Neural progenitor cell (in vitro differentiated cells): ENCODE results near the gene HDAC8. TPM values are rescaled to one million over a fixed set of nuclear protein-coding genes. Genes with fewer than 3 reads are reported as not detected.

Experiments used
- DNase-seq: peaks from one replicate; pipeline ENCODE4 v3.0.0-alpha.2; 2016; ENCODE audit warnings: low spot score
- H2AFZ ChIP-seq: fragments of 200-600 bp; sonication (generic); replicated peaks from 2 replicates; pipeline ENCODE4 v1.6.1; 2016; ENCODE audit warnings: antibody characterized with exemption
- H3F3A ChIP-seq: fragments of 200-600 bp; sonication (generic); 2 replicates; pipeline ENCODE4 v1.6.1; 2016; ENCODE audit warnings: antibody characterized with exemption, low read depth
- H3K27ac ChIP-seq: fragments of 200-600 bp; sonication (generic); 2 replicates; pipeline ENCODE4 v1.5.1; 2016; ENCODE audit warnings: mild to moderate bottlenecking
- H3K27me3 ChIP-seq: fragments of 200-600 bp; sonication (generic); 2 replicates; pipeline ENCODE4 v1.6.1; 2016; ENCODE audit warnings: mild to moderate bottlenecking, moderate library complexity
- H3K36me3 ChIP-seq: fragments of 200-600 bp; sonication (generic); 2 replicates; pipeline ENCODE4 v1.5.1; 2016
- H3K4me1 ChIP-seq: fragments of 200-600 bp; sonication (generic); 2 replicates; pipeline ENCODE4 v1.6.1; 2016; ENCODE audit warnings: mixed run types
- H3K4me2 ChIP-seq: fragments of 200-600 bp; sonication (generic); 2 replicates; pipeline ENCODE4 v1.6.1; 2016
- H3K4me3 ChIP-seq: fragments of 200-600 bp; sonication (generic); 2 replicates; pipeline ENCODE4 v1.5.1; 2016
- H3K79me2 ChIP-seq: fragments of 200-600 bp; sonication (generic); 2 replicates; pipeline ENCODE4 v1.6.1; 2016; ENCODE audit warnings: low read depth
- H3K9ac ChIP-seq: fragments of 200-600 bp; sonication (generic); 2 replicates; pipeline ENCODE4 v1.6.1; 2016
- H3K9me3 ChIP-seq: fragments of 200-600 bp; sonication (generic); 2 replicates; pipeline ENCODE4 v1.5.1; 2016; ENCODE audit warnings: low read depth
- H4K20me1 ChIP-seq: fragments of 200-600 bp; sonication (generic); 2 replicates; pipeline ENCODE4 v1.6.1; 2016; ENCODE audit warnings: low read depth
- H3K27ac Mint-ChIP-seq: 3 replicates; pipeline ENCODE4 v1.8.0; 2021; ENCODE audit warnings: mixed read lengths
- H3K27me3 Mint-ChIP-seq: 2 replicates; pipeline ENCODE4 v1.8.0; 2022; ENCODE audit warnings: low read depth, mild to moderate bottlenecking, inconsistent platforms, moderate library complexity, mixed read lengths; ENCODE audit not compliant: insufficient read depth
- H3K36me3 Mint-ChIP-seq: 3 replicates; pipeline ENCODE4 v1.8.0; 2021; ENCODE audit warnings: mixed read lengths
- H3K4me1 Mint-ChIP-seq: 3 replicates; pipeline ENCODE4 v1.8.0; 2021; ENCODE audit warnings: mixed read lengths
- H3K4me3 Mint-ChIP-seq: 3 replicates; pipeline ENCODE4 v1.8.0; 2021; ENCODE audit warnings: mild to moderate bottlenecking, moderate library complexity, mixed read lengths
- H3K9me3 Mint-ChIP-seq: 3 replicates; pipeline ENCODE4 v1.8.0; 2020; ENCODE audit warnings: mixed read lengths
- EZH2 ChIP-seq: fragments of 200-600 bp; sonication (generic); IDR thresholded peaks from 2 replicates; pipeline ENCODE4 v1.6.1; 2017; ENCODE audit warnings: antibody characterized with exemption, mild to moderate bottlenecking, moderate library complexity
- EZH2phosphoT487 ChIP-seq: fragments of 200-600 bp; sonication (generic); IDR thresholded peaks from 2 replicates; pipeline ENCODE4 v1.6.1; 2017; ENCODE audit warnings: antibody characterized with exemption
- total RNA-seq: library from RNA; depleted of rRNA; stranded (reverse); fragments of >200 nt; gene quantifications from 2 replicates; pipeline ENCODE4 v1.2.3, GENCODE V29; 2015; ENCODE audit warnings: low replicate concordance
- TF ChIP-seq, protein P1 (sequence below): fragments of 200-600 bp; sonication (generic); IDR thresholded peaks from 2 replicates; pipeline ENCODE4 v1.5.1; 2017; ENCODE audit warnings: antibody characterized with exemption, mild to moderate bottlenecking

Gene HDAC8
- total RNA-seq, 1 donor from 2014 or later = 37.8 TPM

- Mint-ChIP-seq H3K27me3 (peaks cover 24% of the 10 kb centered on the region), H3K36me3 (no peaks in the 10 kb centered on the region), H3K27ac (no peak overlapping the region), H3K4me3 (peak overlapping the region; percentile 89), H3K4me1 (peaks cover 16% of the 10 kb centered on the region), H3K9me3 (peaks cover 14% of the 10 kb centered on the region)
- peaks cover 6% of the 10 kb centered on the region for H4K20me1 ChIP-seq
- H3K4me3 ChIP-seq = peak overlapping the region; percentile 60
- peaks cover 97% of the 10 kb centered on the region for H3K27me3 ChIP-seq
- peak; percentile 54 for DNase-seq
- peak overlapping the region; percentile 85 for H3K4me2 ChIP-seq
- H3K4me1 ChIP-seq = no peaks in the 10 kb centered on the region
- no peaks in the 10 kb centered on the region for H3F3A ChIP-seq
- H3K9ac ChIP-seq = no peak overlapping the region
- no peaks in the 10 kb centered on the region for H3K79me2 ChIP-seq
- no peaks in the 10 kb centered on the region for H3K36me3 ChIP-seq
- no peak overlapping the region for H3K27ac ChIP-seq
- H3K9me3 ChIP-seq = no peaks in the 10 kb centered on the region
- H2AFZ ChIP-seq = no peak overlapping the region
- TF ChIP-seq, protein P1, sequence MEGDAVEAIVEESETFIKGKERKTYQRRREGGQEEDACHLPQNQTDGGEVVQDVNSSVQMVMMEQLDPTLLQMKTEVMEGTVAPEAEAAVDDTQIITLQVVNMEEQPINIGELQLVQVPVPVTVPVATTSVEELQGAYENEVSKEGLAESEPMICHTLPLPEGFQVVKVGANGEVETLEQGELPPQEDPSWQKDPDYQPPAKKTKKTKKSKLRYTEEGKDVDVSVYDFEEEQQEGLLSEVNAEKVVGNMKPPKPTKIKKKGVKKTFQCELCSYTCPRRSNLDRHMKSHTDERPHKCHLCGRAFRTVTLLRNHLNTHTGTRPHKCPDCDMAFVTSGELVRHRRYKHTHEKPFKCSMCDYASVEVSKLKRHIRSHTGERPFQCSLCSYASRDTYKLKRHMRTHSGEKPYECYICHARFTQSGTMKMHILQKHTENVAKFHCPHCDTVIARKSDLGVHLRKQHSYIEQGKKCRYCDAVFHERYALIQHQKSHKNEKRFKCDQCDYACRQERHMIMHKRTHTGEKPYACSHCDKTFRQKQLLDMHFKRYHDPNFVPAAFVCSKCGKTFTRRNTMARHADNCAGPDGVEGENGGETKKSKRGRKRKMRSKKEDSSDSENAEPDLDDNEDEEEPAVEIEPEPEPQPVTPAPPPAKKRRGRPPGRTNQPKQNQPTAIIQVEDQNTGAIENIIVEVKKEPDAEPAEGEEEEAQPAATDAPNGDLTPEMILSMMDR = no peak
- TF ChIP-seq EZH2phosphoT487 (no peak), EZH2 (no peak)
These were observed 266.4 kb downstream of the HDAC8 start for GRCh38 chrX:72306085-72306801.

GRCh38 chrX:72305286-72306084 is 267.2 kb downstream of the HDAC8 start, which contains the start of gene CITED1:
TSS of gene CITED1 (minus strand) at chrX:72305914. CDS start at chrX:72302869, 3,045 bp downstream.
- H3K4me1 Mint-ChIP-seq = peaks cover 16% of the 10 kb centered on the region
- H3K27ac Mint-ChIP-seq = no peak within 1 kb of the TSS
- TF ChIP-seq, protein P1 = no peak
- TF ChIP-seq EZH2 (peak; percentile 84), EZH2phosphoT487 (peak; percentile 46)
- Histone ChIP-seq H3K79me2 (no peaks in the 10 kb centered on the region), H3K4me3 (peak within 1 kb of the TSS; percentile 60), H2AFZ (peak within 1 kb of the TSS; percentile 57), H3K9ac (no peak within 1 kb of the TSS), H3K4me2 (peak within 1 kb of the TSS; percentile 85), H3K27ac (no peak within 1 kb of the TSS), H3F3A (no peaks in the 10 kb centered on the region), H3K9me3 (no peaks in the 10 kb centered on the region), H3K36me3 (no peaks in the 10 kb centered on the region), H4K20me1 (peaks cover 6% of the 10 kb centered on the region), H3K4me1 (no peaks in the 10 kb centered on the region), H3K27me3 (peaks cover 99% of the 10 kb centered on the region)
- H3K27me3 Mint-ChIP-seq = peaks cover 24% of the 10 kb centered on the region
- DNase-seq = peak; percentile 54
- H3K4me3 Mint-ChIP-seq = peak within 1 kb of the TSS; percentile 92
- H3K36me3 Mint-ChIP-seq = no peaks in the 10 kb centered on the region
- H3K9me3 Mint-ChIP-seq = peaks cover 14% of the 10 kb centered on the region

GRCh38 chrX:72304877-72305276 is 267.8 kb downstream of the HDAC8 start:
- H3K4me1 ChIP-seq = no peaks in the 10 kb centered on the region
- Mint-ChIP-seq H3K27ac (no peak overlapping the region), H3K4me3 (peak overlapping the region; percentile 89), H3K9me3 (peaks cover 14% of the 10 kb centered on the region), H3K36me3 (no peaks in the 10 kb centered on the region), H3K27me3 (peaks cover 24% of the 10 kb centered on the region), H3K4me1 (peaks cover 16% of the 10 kb centered on the region)
- H3K9me3 ChIP-seq = no peaks in the 10 kb centered on the region
- peaks cover 6% of the 10 kb centered on the region for H4K20me1 ChIP-seq
- no peak overlapping the region for H2AFZ ChIP-seq
- H3K79me2 ChIP-seq = no peaks in the 10 kb centered on the region
- peak; percentile 59 for DNase-seq
- no peak overlapping the region for H3K27ac ChIP-seq
- H3K27me3 ChIP-seq = peaks cover 93% of the 10 kb centered on the region
- H3K4me3 ChIP-seq = peak overlapping the region; percentile 60
- TF ChIP-seq EZH2phosphoT487 = peak; percentile 4
- TF ChIP-seq, protein P1 = no peak
- no peaks in the 10 kb centered on the region for H3F3A ChIP-seq
- H3K4me2 ChIP-seq = peak overlapping the region; percentile 85
- H3K36me3 ChIP-seq = no peaks in the 10 kb centered on the region
- no peak overlapping the region for H3K9ac ChIP-seq
